K562 (cell line): Measurements from ENCODE around the gene B9D2. TPM values are rescaled to one million over a fixed set of nuclear protein-coding genes. Genes with fewer than 3 reads are reported as not detected.

ENCODE experiments used
- FOXA3 ChIP-seq, 2 experiments: fragments of 450-650 bp in 1 of 2; sonication (generic) in 1 of 2; formaldehyde crosslinking; IDR thresholded peaks in 1 of 2; conservative IDR thresholded peaks in 1 of 2; 2 replicates each; pipeline versions ENCODE4 v1.4.0 to v1.8.0; 2020 to 2022; ENCODE audit warnings: mild to moderate bottlenecking in 2 of 2, missing genetic modification reagents in 1 of 2
- HNRNPH1 ChIP-seq: fragments of 200-400 bp; formaldehyde crosslinking; optimal IDR thresholded peaks from 2 replicates; pipeline ENCODE3; 2017; ENCODE audit warnings: low read depth, mild to moderate bottlenecking, low read length, moderate library complexity
- NFIC ChIP-seq: fragments of 450-650 bp; IDR thresholded peaks from 2 replicates; pipeline ENCODE4 v1.6.1; 2017; ENCODE audit warnings: mild to moderate bottlenecking, inconsistent platforms
- PCBP1 ChIP-seq: fragments of 200-400 bp; formaldehyde crosslinking; IDR thresholded peaks from 2 replicates; pipeline ENCODE4 v1.6.1; 2018; ENCODE audit warnings: mild to moderate bottlenecking, low read depth, low read length; ENCODE audit not compliant: poor library complexity, severe bottlenecking
- POLR3G ChIP-seq: IDR thresholded peaks from 2 replicates; pipeline ENCODE4 v1.6.1; 2011; ENCODE audit not compliant: insufficient read length, insufficient replicate concordance; ENCODE audit errors: extremely low read depth
- SIRT6 ChIP-seq: IDR thresholded peaks from one replicate; pipeline ENCODE4 v1.6.1; 2012; ENCODE audit warnings: low read depth, mild to moderate bottlenecking, control low read depth, inconsistent platforms, low read length, moderate library complexity
- STAT5B ChIP-seq: fragments of 250-450 bp; sonication (Bioruptor Pico); IDR thresholded peaks from 2 replicates; pipeline ENCODE4 v1.8.0; 2021; ENCODE audit warnings: mild to moderate bottlenecking, inconsistent platforms
- U2AF1 ChIP-seq: fragments of 200-400 bp; formaldehyde crosslinking; optimal IDR thresholded peaks from 2 replicates; pipeline ENCODE3; 2017; ENCODE audit warnings: mild to moderate bottlenecking, low read depth, low read length, moderate library complexity
- ZNF408 ChIP-seq: fragments of 250-450 bp; sonication (Bioruptor Pico); IDR thresholded peaks from 2 replicates; pipeline ENCODE4 v1.4.0; 2020; ENCODE audit warnings: low read depth, mild to moderate bottlenecking, moderate library complexity
- ZNF57 ChIP-seq: fragments of 450-650 bp; formaldehyde crosslinking; IDR thresholded peaks from 2 replicates; pipeline ENCODE4 v1.4.0; 2020; ENCODE audit warnings: mild to moderate bottlenecking, moderate library complexity
- polyA plus RNA-seq, 8 experiments: library from polyadenylated mRNA; depleted of rRNA in 4 of 8; stranded (reverse) in 5 of 8; unstranded in 3 of 8; fragments of >200 nt; fragmentation: Nextera tagmentation in 2 of 8; fragmentation: Illumina TruSeq in 1 of 8; extraction: Ambion mirVana in 2 of 8; extraction: Trizol in 1 of 8; gene quantifications; 2 replicates each; pipeline versions ENCODE4 v1.2.1 to v1.2.3, GENCODE V29; 2011 to 2014; ENCODE audit warnings: inconsistent platforms in 1 of 8, missing spikeins in 1 of 8
- total RNA-seq, 7 experiments: library from RNA; depleted of rRNA in 6 of 7; stranded (reverse); fragments of >200 nt in 6 of 7; fragmentation: Illumina TruSeq in 2 of 7; extraction: Trizol in 2 of 7; gene quantifications; 2 replicates each; pipeline versions ENCODE4 v1.2.1 to v1.2.3, GENCODE V29; 2011 to 2021; ENCODE audit warnings: low replicate concordance in 1 of 7
- TF ChIP-seq, protein P1 (sequence below), 2 experiments: fragments of 150-350 bp in 1 of 2; IDR thresholded peaks; 2 replicates each; pipeline ENCODE4 v1.6.1; 2012 to 2016; ENCODE audit warnings: low read depth in 2 of 2, low read length in 2 of 2, mild to moderate bottlenecking in 1 of 2, moderate library complexity in 1 of 2
- TF ChIP-seq, protein P2 (sequence below): fragments of 450-650 bp; formaldehyde crosslinking; IDR thresholded peaks from 2 replicates; pipeline ENCODE4 v1.4.0; 2020; ENCODE audit warnings: mild to moderate bottlenecking, moderate library complexity
- TF ChIP-seq, protein P3 (sequence below): sonication (generic); formaldehyde crosslinking; IDR thresholded peaks from 2 replicates; pipeline ENCODE4 v1.8.0; 2022; ENCODE audit warnings: mild to moderate bottlenecking, missing genetic modification reagents
- TF ChIP-seq, protein P4 (sequence below): fragments of 200-400 bp; formaldehyde crosslinking; IDR thresholded peaks from 2 replicates; pipeline ENCODE4 v1.6.1; 2017; ENCODE audit warnings: mild to moderate bottlenecking, low read depth, low read length, moderate library complexity

The B9D2 gene
- total and polyA plus RNA-seq, 9 of the 15 experiments (the other 6 are each of a cell fraction or from before 2014, with no cell fraction given) = 0.83 to 6.9 (median 2.8) TPM

DNA sequence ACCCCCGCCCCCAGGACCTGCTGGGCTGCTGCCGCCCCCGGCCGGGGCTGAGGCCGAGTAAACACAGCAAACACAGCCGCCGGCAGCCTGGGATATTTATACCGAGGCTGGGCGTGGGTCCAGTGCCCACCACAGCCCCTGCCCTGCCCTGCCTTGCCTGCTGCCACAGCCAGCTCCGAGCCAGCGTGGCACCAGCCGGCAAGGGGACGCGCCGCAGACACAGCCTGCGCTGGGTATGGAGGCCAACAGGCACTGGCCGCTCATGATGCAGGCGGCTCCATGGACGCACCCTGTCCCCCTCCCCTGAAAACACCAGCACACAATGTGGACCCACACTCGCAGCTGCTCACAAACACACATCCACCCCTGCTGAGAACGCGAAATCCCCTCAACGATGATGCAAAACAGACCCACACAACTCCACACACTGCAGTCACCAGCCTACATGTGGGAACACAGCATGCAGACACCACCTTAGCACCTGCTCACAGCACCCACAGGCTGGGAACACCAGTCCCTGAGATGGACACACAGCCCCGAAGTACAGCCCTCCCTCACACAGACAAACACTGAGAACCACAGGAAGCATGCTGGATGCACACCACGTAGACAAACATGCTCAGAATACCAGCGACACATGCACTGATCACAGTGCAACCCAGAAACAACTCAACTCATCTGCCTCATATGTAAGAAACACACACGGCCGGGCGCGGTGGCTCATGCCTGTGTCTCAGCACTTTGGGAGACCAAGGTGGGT lies 37.8 kb downstream of the B9D2 start (continued):
- TF ChIP-seq, protein P1, sequence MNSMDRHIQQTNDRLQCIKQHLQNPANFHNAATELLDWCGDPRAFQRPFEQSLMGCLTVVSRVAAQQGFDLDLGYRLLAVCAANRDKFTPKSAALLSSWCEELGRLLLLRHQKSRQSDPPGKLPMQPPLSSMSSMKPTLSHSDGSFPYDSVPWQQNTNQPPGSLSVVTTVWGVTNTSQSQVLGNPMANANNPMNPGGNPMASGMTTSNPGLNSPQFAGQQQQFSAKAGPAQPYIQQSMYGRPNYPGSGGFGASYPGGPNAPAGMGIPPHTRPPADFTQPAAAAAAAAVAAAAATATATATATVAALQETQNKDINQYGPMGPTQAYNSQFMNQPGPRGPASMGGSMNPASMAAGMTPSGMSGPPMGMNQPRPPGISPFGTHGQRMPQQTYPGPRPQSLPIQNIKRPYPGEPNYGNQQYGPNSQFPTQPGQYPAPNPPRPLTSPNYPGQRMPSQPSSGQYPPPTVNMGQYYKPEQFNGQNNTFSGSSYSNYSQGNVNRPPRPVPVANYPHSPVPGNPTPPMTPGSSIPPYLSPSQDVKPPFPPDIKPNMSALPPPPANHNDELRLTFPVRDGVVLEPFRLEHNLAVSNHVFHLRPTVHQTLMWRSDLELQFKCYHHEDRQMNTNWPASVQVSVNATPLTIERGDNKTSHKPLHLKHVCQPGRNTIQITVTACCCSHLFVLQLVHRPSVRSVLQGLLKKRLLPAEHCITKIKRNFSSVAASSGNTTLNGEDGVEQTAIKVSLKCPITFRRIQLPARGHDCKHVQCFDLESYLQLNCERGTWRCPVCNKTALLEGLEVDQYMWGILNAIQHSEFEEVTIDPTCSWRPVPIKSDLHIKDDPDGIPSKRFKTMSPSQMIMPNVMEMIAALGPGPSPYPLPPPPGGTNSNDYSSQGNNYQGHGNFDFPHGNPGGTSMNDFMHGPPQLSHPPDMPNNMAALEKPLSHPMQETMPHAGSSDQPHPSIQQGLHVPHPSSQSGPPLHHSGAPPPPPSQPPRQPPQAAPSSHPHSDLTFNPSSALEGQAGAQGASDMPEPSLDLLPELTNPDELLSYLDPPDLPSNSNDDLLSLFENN (IDR thresholded peaks at IDR 0.05; ENCODE audit: low read depth in 2 of 2, low read length in 2 of 2) = no peak
- TF ChIP-seq U2AF1 (no peak), ZNF408 (no peak), NFIC (no peak), SIRT6 (no peak), ZNF57 (CRISPR knock-in tag) (no peak), FOXA3 (CRISPR knock-in tag; conservative IDR thresholded peaks at IDR 0.05 in 1 of 2, IDR thresholded peaks at IDR 0.05 in 1 of 2) (0 out of 4 replicates have a peak, but pooled peaks of 1 of the 2 experiments have one; percentile 17), HNRNPH1 (no peak), POLR3G (no peak), STAT5B (no peak), PCBP1 (peak; percentile 2)
- TF ChIP-seq, protein P2, sequence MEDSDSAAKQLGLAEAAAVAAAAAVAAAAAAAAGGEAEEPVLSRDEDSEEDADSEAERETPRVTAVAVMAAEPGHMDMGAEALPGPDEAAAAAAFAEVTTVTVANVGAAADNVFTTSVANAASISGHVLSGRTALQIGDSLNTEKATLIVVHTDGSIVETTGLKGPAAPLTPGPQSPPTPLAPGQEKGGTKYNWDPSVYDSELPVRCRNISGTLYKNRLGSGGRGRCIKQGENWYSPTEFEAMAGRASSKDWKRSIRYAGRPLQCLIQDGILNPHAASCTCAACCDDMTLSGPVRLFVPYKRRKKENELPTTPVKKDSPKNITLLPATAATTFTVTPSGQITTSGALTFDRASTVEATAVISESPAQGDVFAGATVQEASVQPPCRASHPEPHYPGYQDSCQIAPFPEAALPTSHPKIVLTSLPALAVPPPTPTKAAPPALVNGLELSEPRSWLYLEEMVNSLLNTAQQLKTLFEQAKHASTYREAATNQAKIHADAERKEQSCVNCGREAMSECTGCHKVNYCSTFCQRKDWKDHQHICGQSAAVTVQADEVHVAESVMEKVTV (CRISPR knock-in tag) = no peak
- TF ChIP-seq, protein P3, sequence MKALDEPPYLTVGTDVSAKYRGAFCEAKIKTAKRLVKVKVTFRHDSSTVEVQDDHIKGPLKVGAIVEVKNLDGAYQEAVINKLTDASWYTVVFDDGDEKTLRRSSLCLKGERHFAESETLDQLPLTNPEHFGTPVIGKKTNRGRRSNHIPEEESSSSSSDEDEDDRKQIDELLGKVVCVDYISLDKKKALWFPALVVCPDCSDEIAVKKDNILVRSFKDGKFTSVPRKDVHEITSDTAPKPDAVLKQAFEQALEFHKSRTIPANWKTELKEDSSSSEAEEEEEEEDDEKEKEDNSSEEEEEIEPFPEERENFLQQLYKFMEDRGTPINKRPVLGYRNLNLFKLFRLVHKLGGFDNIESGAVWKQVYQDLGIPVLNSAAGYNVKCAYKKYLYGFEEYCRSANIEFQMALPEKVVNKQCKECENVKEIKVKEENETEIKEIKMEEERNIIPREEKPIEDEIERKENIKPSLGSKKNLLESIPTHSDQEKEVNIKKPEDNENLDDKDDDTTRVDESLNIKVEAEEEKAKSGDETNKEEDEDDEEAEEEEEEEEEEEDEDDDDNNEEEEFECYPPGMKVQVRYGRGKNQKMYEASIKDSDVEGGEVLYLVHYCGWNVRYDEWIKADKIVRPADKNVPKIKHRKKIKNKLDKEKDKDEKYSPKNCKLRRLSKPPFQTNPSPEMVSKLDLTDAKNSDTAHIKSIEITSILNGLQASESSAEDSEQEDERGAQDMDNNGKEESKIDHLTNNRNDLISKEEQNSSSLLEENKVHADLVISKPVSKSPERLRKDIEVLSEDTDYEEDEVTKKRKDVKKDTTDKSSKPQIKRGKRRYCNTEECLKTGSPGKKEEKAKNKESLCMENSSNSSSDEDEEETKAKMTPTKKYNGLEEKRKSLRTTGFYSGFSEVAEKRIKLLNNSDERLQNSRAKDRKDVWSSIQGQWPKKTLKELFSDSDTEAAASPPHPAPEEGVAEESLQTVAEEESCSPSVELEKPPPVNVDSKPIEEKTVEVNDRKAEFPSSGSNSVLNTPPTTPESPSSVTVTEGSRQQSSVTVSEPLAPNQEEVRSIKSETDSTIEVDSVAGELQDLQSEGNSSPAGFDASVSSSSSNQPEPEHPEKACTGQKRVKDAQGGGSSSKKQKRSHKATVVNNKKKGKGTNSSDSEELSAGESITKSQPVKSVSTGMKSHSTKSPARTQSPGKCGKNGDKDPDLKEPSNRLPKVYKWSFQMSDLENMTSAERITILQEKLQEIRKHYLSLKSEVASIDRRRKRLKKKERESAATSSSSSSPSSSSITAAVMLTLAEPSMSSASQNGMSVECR = 0 out of 2 replicates have a peak, but pooled peaks have one; percentile 26
- TF ChIP-seq, protein P4, sequence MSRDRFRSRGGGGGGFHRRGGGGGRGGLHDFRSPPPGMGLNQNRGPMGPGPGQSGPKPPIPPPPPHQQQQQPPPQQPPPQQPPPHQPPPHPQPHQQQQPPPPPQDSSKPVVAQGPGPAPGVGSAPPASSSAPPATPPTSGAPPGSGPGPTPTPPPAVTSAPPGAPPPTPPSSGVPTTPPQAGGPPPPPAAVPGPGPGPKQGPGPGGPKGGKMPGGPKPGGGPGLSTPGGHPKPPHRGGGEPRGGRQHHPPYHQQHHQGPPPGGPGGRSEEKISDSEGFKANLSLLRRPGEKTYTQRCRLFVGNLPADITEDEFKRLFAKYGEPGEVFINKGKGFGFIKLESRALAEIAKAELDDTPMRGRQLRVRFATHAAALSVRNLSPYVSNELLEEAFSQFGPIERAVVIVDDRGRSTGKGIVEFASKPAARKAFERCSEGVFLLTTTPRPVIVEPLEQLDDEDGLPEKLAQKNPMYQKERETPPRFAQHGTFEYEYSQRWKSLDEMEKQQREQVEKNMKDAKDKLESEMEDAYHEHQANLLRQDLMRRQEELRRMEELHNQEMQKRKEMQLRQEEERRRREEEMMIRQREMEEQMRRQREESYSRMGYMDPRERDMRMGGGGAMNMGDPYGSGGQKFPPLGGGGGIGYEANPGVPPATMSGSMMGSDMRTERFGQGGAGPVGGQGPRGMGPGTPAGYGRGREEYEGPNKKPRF = no peak
